HepG2 (cell line): ENCODE results near the gene SRF. TPM values are rescaled to one million over a fixed set of nuclear protein-coding genes. Genes with fewer than 3 reads are reported as not detected.

ENCODE experiments used
- ATAC-seq: fragments of 200-7000 bp; cut with Tn5 transposase; 3 replicates; pipeline ENCODE4 v1.9.1; 2020; ENCODE audit warnings: mild to moderate bottlenecking, moderate library complexity
- BruUV-seq: library from RNA; stranded (reverse); fragments of 400-500 nt; replicated peaks from 2 replicates; lab custom pipeline; 2021; lab: Mats Ljungman, UMichigan
- CTCF ChIA-PET: fragments of 300-600 bp; formaldehyde crosslinking; extraction: SDS; loops from one replicate; lab custom pipeline; 2021; ENCODE audit warnings: low total read pairs, inconsistent platforms, low intra/inter-chr PET ratio; lab: Yijun Ruan, JAX
- POLR2A ChIA-PET: fragments of 350-600 bp; sonication (Branson Sonifier 250); formaldehyde crosslinking; loops from one replicate; lab custom pipeline; 2020; ENCODE audit warnings: antibody characterized with exemption, inconsistent platforms; lab: Yijun Ruan, JAX
- DNase-seq: peaks from one replicate; pipeline ENCODE4 v3.0.0-alpha.2; 2015; ENCODE audit warnings: low spot score
- FAIRE-seq: peaks from 3 replicates; lab custom pipeline; 2011; peaks lifted over from hg19 to GRCh38; lab: Jason Lieb, UNC
- H2AFZ ChIP-seq: one replicate; pipeline ENCODE4 v1.6.1; 2011; ENCODE audit warnings: low read length, inconsistent platforms
- H3K27ac ChIP-seq: fragments of 300-600 bp; 3 replicates; pipeline ENCODE4 v1.8.0; 2011; ENCODE audit warnings: mixed run types, mild to moderate bottlenecking, mixed read lengths, low read length, inconsistent platforms; ENCODE audit not compliant: insufficient read depth; ENCODE audit errors: extremely low read length
- H3K27me3 ChIP-seq, 2 experiments: fragments of 200-600 bp in 1 of 2; 2 replicates in 1 of 2; 3 replicates in 1 of 2; pipeline versions ENCODE4 v1.6.0 to v1.8.0; 2011; ENCODE audit warnings: low read length in 2 of 2, mild to moderate bottlenecking in 2 of 2, moderate library complexity in 2 of 2, inconsistent platforms in 1 of 2; ENCODE audit not compliant: insufficient read depth in 2 of 2, control insufficient read depth in 1 of 2
- H3K36me3 ChIP-seq, 2 experiments: fragments of 200-600 bp in 1 of 2; replicated peaks in 1 of 2; 2 replicates in 1 of 2; 3 replicates in 1 of 2; pipeline versions ENCODE4 v1.5.1 to v1.8.0; 2011; ENCODE audit warnings: low read length in 2 of 2, inconsistent platforms in 1 of 2; ENCODE audit not compliant: insufficient read depth in 2 of 2, control insufficient read depth in 1 of 2
- H3K4me1 ChIP-seq: 2 replicates; pipeline ENCODE4 v1.5.1; 2012; ENCODE audit warnings: low read length, inconsistent platforms; ENCODE audit not compliant: insufficient read depth
- H3K4me2 ChIP-seq: 2 replicates; pipeline ENCODE4 v1.6.0; 2011; ENCODE audit warnings: low read depth, low read length, inconsistent platforms
- H3K4me3 ChIP-seq, 3 experiments: fragments of 200-600 bp in 1 of 3; sonication (generic), shearing (Covaris generic) in 1 of 3; replicated peaks in 1 of 3; 2 replicates each; pipeline ENCODE4 v1.5.1; 2011 to 2016; ENCODE audit warnings: low read length in 3 of 3, inconsistent platforms in 2 of 3, low read depth in 2 of 3, mild to moderate bottlenecking in 2 of 3, control low read depth in 1 of 3, mixed read lengths in 1 of 3; ENCODE audit not compliant: insufficient read depth in 1 of 3
- H3K79me2 ChIP-seq: one replicate; pipeline ENCODE4 v1.6.1; 2011; ENCODE audit warnings: low read length, inconsistent platforms; ENCODE audit not compliant: insufficient read depth
- H3K9ac ChIP-seq: 2 replicates; pipeline ENCODE4 v1.6.0; 2011; ENCODE audit warnings: mild to moderate bottlenecking, low read depth, low read length, inconsistent platforms; ENCODE audit not compliant: insufficient read depth
- H3K9me3 ChIP-seq: 2 replicates; pipeline ENCODE4 v1.5.1; 2012; ENCODE audit warnings: mild to moderate bottlenecking, low read length
- H4K20me1 ChIP-seq: 2 replicates; pipeline ENCODE4 v1.6.0; 2011; ENCODE audit warnings: inconsistent platforms, mild to moderate bottlenecking, low read length, moderate library complexity; ENCODE audit not compliant: insufficient read depth
- ZFP91 ChIP-seq: sonication (generic); formaldehyde crosslinking; IDR thresholded peaks from 2 replicates; pipeline ENCODE4 v1.9.0; 2022; ENCODE audit warnings: missing genetic modification reagents, mild to moderate bottlenecking, borderline replicate concordance
- ZNF569 ChIP-seq: sonication (generic); formaldehyde crosslinking; IDR thresholded peaks from 2 replicates; pipeline ENCODE4 v1.5.0; 2020; ENCODE audit warnings: mild to moderate bottlenecking, missing genetic modification reagents, moderate library complexity, borderline replicate concordance
- ZNF629 ChIP-seq: sonication (generic); formaldehyde crosslinking; conservative IDR thresholded peaks from 2 replicates; pipeline ENCODE4 v1.5.0; 2020; ENCODE audit warnings: missing genetic modification reagents
- WGBS: methylation state at CpG from one replicate; pipeline ENCODE4 v1.1.6; 2017; ENCODE audit warnings: low lambda C conversion rate; 5-methylcytosine and 5-hydroxymethylcytosine counted together
- in situ Hi-C: cut with HindIII; loops from 2 replicates; pipeline ENCODE4 v1.10.0; 2017; ENCODE audit warnings: low pct_unique_long_range_greater_than_20kb; ENCODE audit not compliant: extremely low pct_ligation_motif_present
- intact Hi-C: fragments of 100-400 bp; cut with micrococcal nuclease; formaldehyde crosslinking; loops from one replicate; pipeline ENCODE4 v1.10.0; 2022; ENCODE audit not compliant: unreplicated experiment
- polyA plus RNA-seq, 8 experiments: library from polyadenylated mRNA; depleted of rRNA in 3 of 8; stranded (reverse) in 7 of 8; unstranded in 1 of 8; fragments of >200 nt; fragmentation: Illumina TruSeq in 4 of 8; extraction: Trizol in 4 of 8; gene quantifications; 2 replicates each; pipeline versions ENCODE4 v1.2.1 to v1.2.3, GENCODE V29; 2011 to 2016; ENCODE audit warnings: low read depth in 4 of 8, missing spikeins in 1 of 8, mixed read lengths in 1 of 8; ENCODE audit not compliant: insufficient read depth in 1 of 8
- total RNA-seq, 5 experiments: library from RNA; depleted of rRNA; stranded (reverse); fragments of >200 nt; fragmentation: Illumina TruSeq; extraction: Trizol; gene quantifications; 2 replicates each; pipeline ENCODE4 v1.2.3, GENCODE V29; 2016; ENCODE audit warnings: low read depth in 1 of 5
- TF ChIP-seq, protein P1 (sequence below): sonication (generic); formaldehyde crosslinking; IDR thresholded peaks from 2 replicates; pipeline ENCODE4 v1.4.0; 2020; ENCODE audit warnings: mild to moderate bottlenecking, low read depth, missing genetic modification reagents

SRF gene
- total and polyA plus RNA-seq, 2 of the 13 experiments (the other 11 are each of a cell fraction or from before 2014, with no cell fraction given) = 25.5 to 44.1 TPM

DNA sequence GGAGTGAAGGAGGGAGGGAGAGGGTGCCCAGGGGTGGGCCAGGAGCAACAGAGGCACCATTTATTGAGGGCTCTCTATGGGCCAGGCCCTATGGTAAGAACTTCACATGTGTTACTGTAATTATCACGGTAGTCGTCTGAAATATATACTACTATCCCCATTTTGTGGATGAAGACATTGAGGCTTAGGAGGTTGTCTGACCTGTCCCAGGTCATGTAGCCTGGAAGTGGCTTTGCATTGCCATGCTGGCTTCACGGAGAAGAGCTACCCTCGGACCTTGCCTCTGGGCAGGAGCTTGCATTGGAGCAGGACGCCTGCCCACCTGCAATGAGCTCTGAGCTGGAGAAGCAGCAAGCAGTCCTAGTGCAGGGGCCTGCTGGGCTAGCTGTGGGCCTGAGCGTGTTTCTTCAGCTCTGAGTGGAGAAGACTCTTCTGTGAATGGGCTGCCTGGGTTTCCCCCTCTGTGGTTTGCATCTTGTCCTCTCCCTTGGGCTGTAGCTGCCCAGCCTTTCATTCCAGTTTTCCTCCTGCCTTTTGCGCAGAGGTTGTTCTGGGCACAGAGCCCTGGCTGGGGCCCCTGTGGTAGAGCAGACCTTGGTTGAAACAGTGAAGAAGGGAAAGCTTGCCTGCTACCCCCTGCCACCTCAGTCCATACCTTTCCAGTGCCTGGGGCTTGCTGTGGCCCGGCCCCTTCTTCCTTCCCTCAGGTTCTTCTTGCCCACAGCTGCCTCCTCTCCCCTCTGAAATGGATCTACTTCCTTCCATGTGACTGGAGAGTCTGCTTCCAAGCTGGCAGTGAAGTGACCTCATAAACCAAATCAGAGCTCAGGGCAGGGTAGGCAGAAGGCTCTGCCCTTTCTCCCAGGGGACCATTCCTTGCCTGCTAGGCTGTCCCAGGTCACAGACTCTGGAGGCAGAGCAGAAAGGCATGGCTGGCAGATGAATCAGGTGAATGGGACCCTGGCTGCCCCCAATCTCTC is 24.1 kb upstream of the SRF start:
- ChIA-PET CTCF (no interaction called here), POLR2A (interaction anchor here (1.5 kb wide), 1 partner anchor 87 kb away, joined by 5 read pairs; no protein-coding TSS in a partner anchor)
- no peaks in the 10 kb centered on the region for H4K20me1 ChIP-seq
- BruUV-seq = no TSS peak
- no peak overlapping the region for H3K4me3 ChIP-seq
- in situ Hi-C loops (no loop called here), intact Hi-C loops (no loop called here)
- 97% methylated on average over 6 of the region's 8 CpGs for WGBS
- FAIRE-seq (no peak), DNase-seq (no peak), ATAC-seq (no peak)
- H3K27ac ChIP-seq = no peak overlapping the region
- no peak overlapping the region for H3K4me2 ChIP-seq
- TF ChIP-seq ZNF569 (CRISPR knock-in tag) (no peak), ZNF629 (peak; percentile 73), ZFP91 (CRISPR knock-in tag) (peak; percentile 17; the same call in 1 of the 2 replicates)
- TF ChIP-seq, protein P1, sequence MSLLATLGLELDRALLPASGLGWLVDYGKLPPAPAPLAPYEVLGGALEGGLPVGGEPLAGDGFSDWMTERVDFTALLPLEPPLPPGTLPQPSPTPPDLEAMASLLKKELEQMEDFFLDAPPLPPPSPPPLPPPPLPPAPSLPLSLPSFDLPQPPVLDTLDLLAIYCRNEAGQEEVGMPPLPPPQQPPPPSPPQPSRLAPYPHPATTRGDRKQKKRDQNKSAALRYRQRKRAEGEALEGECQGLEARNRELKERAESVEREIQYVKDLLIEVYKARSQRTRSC (CRISPR knock-in tag) = no peak
- no peaks in the 10 kb centered on the region for H3K9me3 ChIP-seq
- H3K79me2 ChIP-seq = no peaks in the 10 kb centered on the region
- H3K4me1 ChIP-seq = peaks cover 43% of the 10 kb centered on the region
- H3K36me3 ChIP-seq = peaks cover 10 to 13% of the 10 kb centered on the region in 2 experiments; a peak in 3 of 5 replicates
- no peak overlapping the region for H3K9ac ChIP-seq
- no peaks in the 10 kb centered on the region for H3K27me3 ChIP-seq
- H2AFZ ChIP-seq = no peak overlapping the region
